Activated T-cell treated with anti-CD3 and anti-CD28 coated beads for 24 hours (primary cell): ENCODE measurements around the gene MCF2L2.

ENCODE experiments used
- DNase-seq: peaks from one replicate; pipeline ENCODE4 v3.0.0-alpha.2; 2020; ENCODE audit warnings: low read depth

MCF2L2 gene

GRCh38 chr3:183369117-183369516 lies 59.3 kb downstream of the MCF2L2 start:
- DNase-seq = no peak

GRCh38 chr3:183360971-183361624 lies 67.3 kb downstream of the MCF2L2 start:
- DNase-seq = no peak

GRCh38 chr3:183359036-183359435 lies 69.4 kb downstream of the MCF2L2 start:
- no peak for DNase-seq

GRCh38 chr3:183357564-183358079 lies 70.8 kb downstream of the MCF2L2 start:
- DNase-seq = no peak

GRCh38 chr3:183356920-183357319 lies 71.5 kb downstream of the MCF2L2 start:
- no peak for DNase-seq

- DNase-seq = no peak
Observed at GRCh38 chr3:183354874-183355273, 73.5 kb downstream of the MCF2L2 start.

GRCh38 chr3:183354325-183354831 lies 74.0 kb downstream of the MCF2L2 start:
- no peak for DNase-seq

GRCh38 chr3:183353421-183353820 lies 75.0 kb downstream of the MCF2L2 start:
- no peak for DNase-seq

GRCh38 chr3:183350164-183350563 lies 78.3 kb downstream of the MCF2L2 start:
- no peak for DNase-seq

GRCh38 chr3:183349421-183350157 lies 78.8 kb downstream of the MCF2L2 start:
- no peak for DNase-seq

- DNase-seq = no peak
Observed at GRCh38 chr3:183342824-183343223, 85.6 kb downstream of the MCF2L2 start.

GRCh38 chr3:183341545-183342288 lies 86.7 kb downstream of the MCF2L2 start:
- DNase-seq = no peak

GRCh38 chr3:183340222-183340621 lies 88.2 kb downstream of the MCF2L2 start:
- DNase-seq = no peak

- DNase-seq = no peak
Observed at GRCh38 chr3:183339461-183340086, 88.8 kb downstream of the MCF2L2 start.

- DNase-seq = no peak
Observed at GRCh38 chr3:183338520-183338919, 89.9 kb downstream of the MCF2L2 start.

GRCh38 chr3:183332487-183332886 lies 95.9 kb downstream of the MCF2L2 start:
- no peak for DNase-seq

- DNase-seq = no peak
Observed at GRCh38 chr3:183331498-183331897, 96.9 kb downstream of the MCF2L2 start.

- no peak for DNase-seq
Observed at GRCh38 chr3:183330881-183331280, 97.5 kb downstream of the MCF2L2 start.

GRCh38 chr3:183329543-183329942 lies 98.9 kb downstream of the MCF2L2 start:
- DNase-seq = no peak

- no peak for DNase-seq
Observed at GRCh38 chr3:183328823-183329222, 99.6 kb downstream of the MCF2L2 start.

GRCh38 chr3:183328164-183328563 lies 100.3 kb downstream of the MCF2L2 start:
- DNase-seq = no peak

GRCh38 chr3:183327343-183327742 lies 101.1 kb downstream of the MCF2L2 start:
- no peak for DNase-seq
